ENCODE measurements around the gene TRIM68. TPM values are rescaled to one million over a fixed set of nuclear protein-coding genes. Genes with fewer than 3 reads are reported as not detected.

TRIM68 gene
- polyA plus RNA-seq, 1 experiment, result 6.2 TPM

- ChIA-PET POLR2A (no interaction called here), CTCF (no interaction called here)
- DNase-seq (ENCODE audit: low read depth), result no peak
- Histone ChIP-seq H3K36me3 (ENCODE audit: control insufficient read depth, insufficient read depth, low read length) (no peaks in the 10 kb centered on the region), H3K27me3 (ENCODE audit: control insufficient read depth, insufficient read depth, low read length) (no peaks in the 10 kb centered on the region; the same call in 1 of the 2 replicates), H3K4me3 (ENCODE audit: low read depth, low read length) (no peak overlapping the region)
- no peak for TF ChIP-seq CTCF (IDR thresholded peaks at IDR 0.05; ENCODE audit: insufficient read depth, low read depth, low read length)
Measured at GRCh38 chr11:4615856-4616444, 7.9 kb upstream of the TRIM68 start.

- no peak for DNase-seq (ENCODE audit: low read depth)
- ChIA-PET CTCF (interaction anchor here (0.6 to 1.6 kb wide), 3 partner anchors 13 to 1407 kb away, joined by 3 to 6 read pairs (median 3); partner anchors contain the start of gene OR51D1), POLR2A (no interaction called here)
- H3K4me3 ChIP-seq (ENCODE audit: low read depth, low read length), result no peak overlapping the region
- no peaks in the 10 kb centered on the region for H3K36me3 ChIP-seq (ENCODE audit: control insufficient read depth, insufficient read depth, low read length)
- H3K27me3 ChIP-seq (ENCODE audit: control insufficient read depth, insufficient read depth, low read length), result no peaks in the 10 kb centered on the region; the same call in 1 of the 2 replicates
- no peak for TF ChIP-seq CTCF (IDR thresholded peaks at IDR 0.05; ENCODE audit: insufficient read depth, low read depth, low read length)
Measured at GRCh38 chr11:4611986-4612385, 4.0 kb upstream of the TRIM68 start.

GRCh38 chr11:4610258-4610935 is 2.4 kb upstream of the TRIM68 start:
- no peak for TF ChIP-seq CTCF (IDR thresholded peaks at IDR 0.05; ENCODE audit: insufficient read depth, low read depth, low read length)
- Histone ChIP-seq H3K36me3 (ENCODE audit: control insufficient read depth, insufficient read depth, low read length) (no peaks in the 10 kb centered on the region), H3K4me3 (ENCODE audit: low read depth, low read length) (no peak overlapping the region), H3K27me3 (ENCODE audit: control insufficient read depth, insufficient read depth, low read length) (no peaks in the 10 kb centered on the region; the same call in 1 of the 2 replicates)
- no peak for DNase-seq (ENCODE audit: low read depth)
- ChIA-PET POLR2A (no interaction called here), CTCF (no interaction called here)

- TF ChIP-seq CTCF (IDR thresholded peaks at IDR 0.05; ENCODE audit: insufficient read depth, low read depth, low read length), result no peak
- Histone ChIP-seq H3K27me3 (ENCODE audit: control insufficient read depth, insufficient read depth, low read length) (no peaks in the 10 kb centered on the region), H3K36me3 (ENCODE audit: control insufficient read depth, insufficient read depth, low read length) (peaks cover 1% of the 10 kb centered on the region; the same call in 1 of the 2 replicates), H3K4me3 (ENCODE audit: low read depth, low read length) (peak overlapping the region; percentile 61)
- CTCF ChIA-PET, result interaction anchor here (3.3 kb wide), 1 partner anchor 29 kb away, joined by 16 read pairs; the partner anchor contains the start of gene OR51D1
- no peak for DNase-seq (ENCODE audit: low read depth)
- POLR2A ChIA-PET, result no interaction called here
Measured at GRCh38 chr11:4607096-4607495, 935 bp downstream of the TRIM68 start.

GRCh38 chr11:4606231-4607015 is 1.6 kb downstream of the TRIM68 start:
- Histone ChIP-seq H3K36me3 (ENCODE audit: control insufficient read depth, insufficient read depth, low read length) (peaks cover 3% of the 10 kb centered on the region), H3K27me3 (ENCODE audit: control insufficient read depth, insufficient read depth, low read length) (no peaks in the 10 kb centered on the region), H3K4me3 (ENCODE audit: low read depth, low read length) (no peak overlapping the region; the same call in 1 of the 2 replicates)
- ChIA-PET POLR2A (no interaction called here), CTCF (interaction anchor here (3.3 kb wide), 1 partner anchor 30 kb away, joined by 16 read pairs; the partner anchor contains the start of gene OR51D1)
- DNase-seq (ENCODE audit: low read depth), result no peak
- no peak for TF ChIP-seq CTCF (IDR thresholded peaks at IDR 0.05; ENCODE audit: insufficient read depth, low read depth, low read length)
